Measurements from ENCODE around the gene RTN4R. TPM values are rescaled to one million over a fixed set of nuclear protein-coding genes. Genes with fewer than 3 reads are reported as not detected.

The RTN4R gene
- total RNA-seq, 1 experiment from 2014 or later: 12.2 TPM

- BruUV-seq (replicated peaks): no TSS peak
- no peak overlapping the region for H3K4me3 ChIP-seq (ENCODE audit: low read length)
- ChIA-PET CTCF (no interaction called here), POLR2A (ENCODE audit: unreplicated experiment) (no interaction called here)
- H3K4me2 ChIP-seq (ENCODE audit: low read length): no peak overlapping the region
- no peak for TF ChIP-seq EZH2 (IDR thresholded peaks at IDR 0.05; ENCODE audit: low read length, unreplicated experiment)
- DNase-seq (no peak), ATAC-seq (no peak)
- H3K9me3 ChIP-seq (ENCODE audit: low read length): no peaks in the 10 kb centered on the region
- H3K9ac ChIP-seq (ENCODE audit: low read length): no peak overlapping the region
- no peaks in the 10 kb centered on the region for H3K79me2 ChIP-seq (ENCODE audit: low read length)
- H4K20me1 ChIP-seq (ENCODE audit: low read length): no peaks in the 10 kb centered on the region
- H3K4me1 ChIP-seq (ENCODE audit: insufficient read depth, low read length): no peaks in the 10 kb centered on the region
- H3K27me3 ChIP-seq (ENCODE audit: low read length): peaks cover 11% of the 10 kb centered on the region; the same call in 1 of the 2 replicates
- H2AFZ ChIP-seq (ENCODE audit: low read length): no peak overlapping the region
- intact Hi-C loops (cut with micrococcal nuclease): no loop called here
- no peak overlapping the region for H3K27ac ChIP-seq (ENCODE audit: low read length)
- no peaks in the 10 kb centered on the region for H3F3A ChIP-seq (ENCODE audit: low read length, unreplicated experiment)
- H3K36me3 ChIP-seq (ENCODE audit: low read depth, low read length): no peaks in the 10 kb centered on the region
- no peaks in the 10 kb centered on the region for H3K9me2 ChIP-seq (replicated peaks; ENCODE audit: low read length)
Observed at GRCh38 chr22:20231514-20232236, 36.4 kb downstream of the RTN4R start.

DNA sequence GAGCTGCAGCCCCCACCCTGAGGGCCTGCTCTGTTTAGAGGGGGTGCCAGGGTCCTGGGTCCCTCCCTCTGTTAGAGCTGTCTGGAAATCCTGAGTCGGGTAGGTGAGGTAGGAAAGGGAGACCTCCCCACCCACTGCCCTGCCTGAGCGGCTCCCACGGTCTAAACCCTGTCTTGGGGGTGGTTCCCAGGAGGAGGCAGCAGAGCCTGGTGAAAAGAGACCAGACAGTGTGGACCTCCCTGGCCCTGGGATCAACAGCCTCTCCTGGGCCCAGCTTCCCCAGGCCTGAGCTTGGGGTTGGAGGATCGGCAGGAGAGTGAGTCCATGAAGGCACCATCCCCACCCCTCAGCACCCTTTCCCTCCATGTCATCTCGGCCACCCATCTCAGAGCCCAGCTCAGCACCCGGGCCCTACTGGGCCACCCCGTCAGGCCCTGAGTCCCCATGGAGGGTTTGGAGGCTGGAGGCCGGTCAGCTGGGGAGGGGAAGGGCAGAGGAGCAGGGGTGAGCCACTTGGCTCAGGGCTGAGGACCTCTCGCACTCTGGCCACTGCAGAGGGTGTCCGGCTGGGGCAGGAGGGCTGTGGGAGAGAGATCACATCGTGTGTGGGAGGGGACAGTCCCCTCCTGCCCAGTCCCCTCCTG lies 37.2 kb downstream of the RTN4R start:
- POLR2A ChIA-PET (ENCODE audit: unreplicated experiment): no interaction called here
- no peak for TF ChIP-seq CTCF (conservative IDR thresholded peaks at IDR 0.05; ENCODE audit: low read depth, low read length)
- no peak for TF ChIP-seq EZH2phosphoT487 (IDR thresholded peaks at IDR 0.05; ENCODE audit: borderline replicate concordance, low read length)
- Histone ChIP-seq H3K27me3 (ENCODE audit: low read length) (peaks cover 11% of the 10 kb centered on the region; the same call in 1 of the 2 replicates), H3K36me3 (ENCODE audit: low read depth, low read length) (no peaks in the 10 kb centered on the region), H3F3A (ENCODE audit: low read length, unreplicated experiment) (no peaks in the 10 kb centered on the region), H3K79me2 (ENCODE audit: low read length) (no peaks in the 10 kb centered on the region), H3K4me1 (ENCODE audit: insufficient read depth, low read length) (no peaks in the 10 kb centered on the region), H3K4me3 (ENCODE audit: low read length) (no peak overlapping the region), H3K27ac (ENCODE audit: low read length) (no peak overlapping the region), H3K9me2 (replicated peaks; ENCODE audit: low read length) (no peaks in the 10 kb centered on the region), H3K9ac (ENCODE audit: low read length) (no peak overlapping the region), H3K9me3 (ENCODE audit: low read length) (no peaks in the 10 kb centered on the region), H3K4me2 (ENCODE audit: low read length) (no peak overlapping the region), H4K20me1 (ENCODE audit: low read length) (no peaks in the 10 kb centered on the region), H2AFZ (ENCODE audit: low read length) (no peak overlapping the region)
- CTCF ChIA-PET: no interaction called here
- no peak for DNase-seq
- ATAC-seq: no peak
- no TSS peak for BruUV-seq (replicated peaks)
- intact Hi-C loops (cut with micrococcal nuclease): no loop called here

GRCh38 chr22:20229916-20230775 lies 38.0 kb downstream of the RTN4R start:
- H3K4me3 ChIP-seq (ENCODE audit: low read length): no peak overlapping the region
- CTCF ChIA-PET: no interaction called here
- H3K79me2 ChIP-seq (ENCODE audit: low read length): no peaks in the 10 kb centered on the region
- H3K36me3 ChIP-seq (ENCODE audit: low read depth, low read length): no peaks in the 10 kb centered on the region
- no peak for DNase-seq
- H3K27ac ChIP-seq (ENCODE audit: low read length): no peak overlapping the region
- no peaks in the 10 kb centered on the region for H4K20me1 ChIP-seq (ENCODE audit: low read length)
- no peaks in the 10 kb centered on the region for H3K9me3 ChIP-seq (ENCODE audit: low read length)
- no peak overlapping the region for H3K9ac ChIP-seq (ENCODE audit: low read length)
- intact Hi-C loops (cut with micrococcal nuclease): no loop called here
- no peaks in the 10 kb centered on the region for H3K4me1 ChIP-seq (ENCODE audit: insufficient read depth, low read length)
- no peak for ATAC-seq
- H3F3A ChIP-seq (ENCODE audit: low read length, unreplicated experiment): no peaks in the 10 kb centered on the region
- peaks cover 11% of the 10 kb centered on the region; the same call in 1 of the 2 replicates for H3K27me3 ChIP-seq (ENCODE audit: low read length)
- H2AFZ ChIP-seq (ENCODE audit: low read length): no peak overlapping the region
- no peaks in the 10 kb centered on the region for H3K9me2 ChIP-seq (replicated peaks; ENCODE audit: low read length)
- POLR2A ChIA-PET (ENCODE audit: unreplicated experiment): no interaction called here
- no peak overlapping the region for H3K4me2 ChIP-seq (ENCODE audit: low read length)
- BruUV-seq (replicated peaks): no TSS peak
- no peak for TF ChIP-seq EZH2 (IDR thresholded peaks at IDR 0.05; ENCODE audit: low read length, unreplicated experiment)
- TF ChIP-seq EZH2phosphoT487 (IDR thresholded peaks at IDR 0.05; ENCODE audit: borderline replicate concordance, low read length): no peak
- TF ChIP-seq CTCF (conservative IDR thresholded peaks at IDR 0.05; ENCODE audit: low read depth, low read length): no peak

Measured in PC-3 (cell line).